Retinal pigment epithelial cell (primary cell): ENCODE measurements around the gene TMEM86B.
A peak's percentile ranks its signal among the peaks of the same experiment; 100 is the strongest.

Experiments used
- DNase-seq: peaks from one replicate; pipeline ENCODE4 v3.0.0-alpha.2; 2010; ENCODE audit warnings: low read depth
- H3K4me3 ChIP-seq: 2 replicates; pipeline ENCODE4 v1.5.1; 2011; ENCODE audit warnings: mild to moderate bottlenecking, low read length, control low read depth, moderate library complexity
- TF ChIP-seq, protein P1 (sequence below): conservative IDR thresholded peaks from 2 replicates; pipeline ENCODE4 v1.5.1; 2011; ENCODE audit warnings: low read depth, low read length, control low read depth, inconsistent platforms

TMEM86B gene

DNA sequence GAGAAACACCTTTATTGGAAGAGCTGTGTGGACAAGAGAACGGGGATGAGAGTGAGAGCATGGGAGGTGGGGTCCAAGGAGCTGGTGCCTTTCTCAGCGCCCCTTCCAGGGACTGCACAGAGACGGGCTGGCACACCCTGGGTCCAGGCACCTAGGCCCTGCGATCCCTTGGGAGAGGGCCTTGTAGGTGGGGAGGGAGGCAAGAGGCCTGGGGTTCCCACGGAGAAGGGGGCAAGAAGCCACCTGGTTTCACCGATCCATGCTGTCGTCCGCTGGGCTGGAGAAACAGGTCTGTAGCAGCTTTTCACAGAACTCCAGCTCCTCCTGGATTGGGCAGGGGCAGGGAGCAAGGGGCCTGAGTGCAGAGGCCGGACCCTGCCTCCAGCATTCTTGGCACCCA is 33.8 kb upstream of the TMEM86B start:
- TF ChIP-seq, protein P1, sequence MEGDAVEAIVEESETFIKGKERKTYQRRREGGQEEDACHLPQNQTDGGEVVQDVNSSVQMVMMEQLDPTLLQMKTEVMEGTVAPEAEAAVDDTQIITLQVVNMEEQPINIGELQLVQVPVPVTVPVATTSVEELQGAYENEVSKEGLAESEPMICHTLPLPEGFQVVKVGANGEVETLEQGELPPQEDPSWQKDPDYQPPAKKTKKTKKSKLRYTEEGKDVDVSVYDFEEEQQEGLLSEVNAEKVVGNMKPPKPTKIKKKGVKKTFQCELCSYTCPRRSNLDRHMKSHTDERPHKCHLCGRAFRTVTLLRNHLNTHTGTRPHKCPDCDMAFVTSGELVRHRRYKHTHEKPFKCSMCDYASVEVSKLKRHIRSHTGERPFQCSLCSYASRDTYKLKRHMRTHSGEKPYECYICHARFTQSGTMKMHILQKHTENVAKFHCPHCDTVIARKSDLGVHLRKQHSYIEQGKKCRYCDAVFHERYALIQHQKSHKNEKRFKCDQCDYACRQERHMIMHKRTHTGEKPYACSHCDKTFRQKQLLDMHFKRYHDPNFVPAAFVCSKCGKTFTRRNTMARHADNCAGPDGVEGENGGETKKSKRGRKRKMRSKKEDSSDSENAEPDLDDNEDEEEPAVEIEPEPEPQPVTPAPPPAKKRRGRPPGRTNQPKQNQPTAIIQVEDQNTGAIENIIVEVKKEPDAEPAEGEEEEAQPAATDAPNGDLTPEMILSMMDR = no peak

DNA sequence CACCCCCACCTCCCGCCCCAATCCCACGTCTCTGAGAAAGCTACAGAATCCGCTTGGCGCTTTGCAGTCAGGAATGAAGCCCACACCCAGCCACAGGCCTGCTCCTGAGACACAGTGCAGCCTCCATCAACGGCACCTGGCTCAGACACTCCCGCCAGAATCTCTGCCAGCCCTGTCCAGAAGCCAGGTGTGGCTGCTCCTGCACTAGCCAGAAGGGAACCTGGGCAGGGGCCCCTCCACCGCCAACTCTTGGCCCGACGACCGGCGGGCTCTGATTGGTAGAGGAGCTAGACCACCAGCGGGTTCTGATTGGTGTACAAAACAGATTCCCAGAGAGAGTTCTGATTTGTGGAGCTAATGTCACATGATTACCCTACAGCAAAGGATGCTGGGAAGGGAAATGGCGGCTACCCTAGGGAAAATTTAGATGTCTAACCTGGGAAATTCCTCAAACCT is 33.1 kb upstream of the TMEM86B start:
- no peak for DNase-seq
- TF ChIP-seq, protein P1 = no peak
- H3K4me3 ChIP-seq = no peak overlapping the region

More for the DNA sequence above, 33.8 kb upstream of the TMEM86B start:
- DNase-seq = no peak
- H3K4me3 ChIP-seq = no peak overlapping the region

DNA sequence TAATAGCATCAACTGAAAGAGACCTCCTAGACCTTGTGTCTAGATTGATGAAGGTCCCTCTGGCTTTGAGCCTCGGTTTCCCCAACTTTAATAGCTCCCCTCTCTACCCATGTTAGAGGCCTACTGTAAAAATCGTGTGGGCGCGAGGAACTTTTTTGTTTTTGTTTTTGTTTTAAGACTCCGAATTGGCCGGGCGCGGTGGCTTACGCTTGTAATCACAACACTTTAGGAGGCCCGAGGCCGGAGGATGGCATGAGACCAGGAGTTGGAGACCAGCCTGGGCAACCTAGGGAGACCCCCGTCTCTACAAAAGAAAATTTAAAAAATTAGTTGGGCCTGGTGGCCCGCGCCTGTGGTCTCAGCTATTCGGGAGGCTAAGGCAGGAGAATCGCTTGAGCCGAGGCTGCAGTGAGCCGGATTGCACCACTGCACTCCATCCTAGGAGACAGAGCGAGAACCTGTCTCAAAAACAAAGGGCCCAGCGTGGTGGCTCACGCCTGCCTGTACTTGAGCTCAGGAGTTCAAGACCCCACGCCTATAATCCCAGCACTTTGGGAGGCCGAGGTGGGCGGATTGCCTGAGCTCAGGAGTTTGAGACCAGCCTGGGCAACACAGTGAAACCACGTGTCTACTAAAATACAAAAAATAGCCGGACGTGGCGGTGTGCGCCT is 31.1 kb upstream of the TMEM86B start:
- DNase-seq = no peak

DNA sequence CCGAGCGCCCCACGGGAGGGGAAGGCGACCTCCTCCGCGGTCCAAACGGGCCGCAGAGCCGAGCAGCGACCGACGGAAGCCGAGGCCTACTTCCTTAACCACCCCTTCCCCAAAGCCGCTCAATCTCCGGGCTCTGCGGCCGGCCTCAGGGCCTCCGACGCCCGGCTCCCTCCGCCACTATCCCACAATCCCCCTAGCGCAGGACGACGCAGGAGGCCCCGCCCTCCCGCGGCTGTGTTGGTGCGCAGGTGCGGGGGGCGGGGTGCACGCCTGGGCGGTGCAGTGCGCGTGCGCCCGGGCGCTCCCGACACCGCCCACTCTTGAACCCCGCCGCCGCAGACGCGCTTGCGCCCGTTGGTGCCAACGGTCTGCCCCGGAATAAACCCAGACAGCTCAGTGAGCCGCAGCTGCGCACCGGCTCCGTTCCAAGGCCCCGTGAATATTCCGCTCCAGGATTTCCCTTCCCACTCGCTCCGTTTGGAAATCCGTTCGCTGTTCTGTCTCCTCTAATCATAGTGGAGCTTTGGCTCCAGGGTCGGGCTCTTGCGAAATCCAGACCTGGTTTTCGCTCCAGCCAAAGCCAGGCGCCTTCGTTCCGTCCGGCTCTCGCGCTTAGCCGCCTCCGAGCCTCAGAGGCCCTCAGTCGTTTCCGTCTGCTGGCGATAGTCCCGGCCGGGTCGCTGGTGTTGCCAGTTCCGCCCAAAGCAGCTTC is 30.4 kb upstream of the TMEM86B start, which contains the start of gene PPP6R1:
Gene PPP6R1, minus strand, starts transcription at position 190 of the 712 bp plus-strand sequence. CDS start 11,914 bp downstream, outside the sequence.
- H3K4me3 ChIP-seq = peak within 1 kb of the TSS; percentile 85
- peak; percentile 99 for DNase-seq
- TF ChIP-seq, protein P1 = no peak

More for the DNA sequence above, 31.1 kb upstream of the TMEM86B start:
- peak overlapping the region; percentile 49 for H3K4me3 ChIP-seq
- TF ChIP-seq, protein P1 = no peak

DNA sequence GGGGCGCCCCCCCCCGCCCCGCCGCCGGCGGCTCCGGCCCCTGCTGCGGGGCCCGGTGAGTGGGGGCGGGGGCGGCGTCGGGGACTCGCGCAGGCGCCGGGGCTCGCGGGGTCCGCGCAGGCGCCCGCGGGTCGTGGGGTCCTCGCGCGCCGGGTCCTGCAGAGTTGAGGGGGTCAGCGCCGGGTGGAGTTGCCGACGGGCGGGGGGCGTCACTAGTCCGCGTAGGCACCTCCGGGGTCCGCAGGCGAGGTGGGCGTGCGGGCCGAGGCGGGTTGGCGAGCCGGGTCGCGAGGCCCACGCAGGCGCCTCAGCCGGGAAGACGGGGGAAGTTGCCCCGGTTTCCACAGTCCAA is 29.9 kb upstream of the TMEM86B start:
- peak overlapping the region; percentile 85 for H3K4me3 ChIP-seq
- DNase-seq = no peak
- TF ChIP-seq, protein P1 = no peak

DNA sequence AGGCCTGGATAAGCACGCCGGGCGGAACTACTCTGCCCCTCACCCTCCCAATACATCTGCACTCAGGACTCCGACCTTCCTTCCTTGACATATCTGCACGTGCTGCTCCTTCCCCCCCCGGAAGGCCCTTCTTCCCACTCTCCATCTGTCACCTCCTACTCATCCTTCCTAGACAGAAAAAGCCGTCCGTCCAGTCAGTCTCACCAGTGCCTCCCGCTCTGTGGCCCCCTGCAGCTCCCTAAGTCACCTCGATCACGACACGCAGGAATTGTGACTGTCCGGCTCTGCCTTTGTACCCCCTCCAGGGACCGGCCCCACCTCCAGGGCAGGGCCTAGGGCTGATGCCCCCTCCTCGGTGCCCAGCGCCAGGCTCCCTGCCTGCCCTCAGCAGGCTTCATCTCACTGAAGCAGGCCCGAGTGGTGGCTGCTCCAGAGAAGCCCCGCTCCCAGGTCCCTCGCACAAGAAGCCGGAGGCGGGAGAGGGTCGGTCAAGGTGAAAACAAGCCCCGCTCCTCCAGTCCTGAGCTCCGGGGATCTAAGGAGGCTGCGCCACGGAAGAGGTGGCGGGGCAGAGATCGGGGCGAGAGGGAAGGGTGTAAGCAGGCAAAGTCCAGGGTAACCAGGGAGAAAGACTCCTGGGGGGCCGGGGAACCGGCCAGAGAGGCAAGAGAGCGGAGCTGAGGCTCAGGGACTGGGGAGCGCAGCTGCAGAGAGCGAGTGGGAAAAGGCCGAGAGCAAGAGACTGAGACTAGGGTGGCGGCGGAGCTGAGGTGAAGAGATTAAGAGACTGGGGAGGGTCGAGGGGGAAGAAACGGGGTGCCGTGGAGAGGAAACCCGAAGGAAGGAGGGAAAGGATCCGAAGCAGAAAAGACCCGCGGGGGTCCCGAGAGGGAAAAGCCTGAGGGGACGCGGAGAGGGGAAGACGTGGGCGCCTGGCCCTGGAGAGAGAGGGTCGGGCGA is 29.2 kb upstream of the TMEM86B start:
- DNase-seq = no peak
- H3K4me3 ChIP-seq = peak overlapping the region; percentile 85
- TF ChIP-seq, protein P1 = no peak
